Activated naive CD8-positive, alpha-beta T cell treated with anti-CD3 and anti-CD28 coated beads for 36 hours (primary cell): ENCODE data around the gene PDE3B. TPM values are rescaled to one million over a fixed set of nuclear protein-coding genes. Genes with fewer than 3 reads are reported as not detected.
A peak's percentile ranks its signal among the peaks of the same experiment; 100 is the strongest.
"Not testable (repeated sequence)": the region's sequence is repeated elsewhere in the genome, so short reads cannot be mapped to it uniquely, and the experiment has no call there.

Experiments used
- DNase-seq: peaks from one replicate; pipeline ENCODE4 v3.0.0; 2021
- H3K27ac Mint-ChIP-seq: one replicate; pipeline ENCODE4 v1.8.0; 2022; ENCODE audit warnings: mild to moderate bottlenecking, moderate library complexity, mixed read lengths
- H3K27me3 Mint-ChIP-seq: one replicate; pipeline ENCODE4 v1.8.0; 2022; ENCODE audit warnings: mild to moderate bottlenecking, mixed read lengths
- H3K36me3 Mint-ChIP-seq: one replicate; pipeline ENCODE4 v1.8.0; 2021; ENCODE audit warnings: mild to moderate bottlenecking, mixed read lengths
- H3K4me1 Mint-ChIP-seq: one replicate; pipeline ENCODE4 v1.8.0; 2021; ENCODE audit warnings: mixed read lengths
- H3K4me3 Mint-ChIP-seq: one replicate; pipeline ENCODE4 v1.8.0; 2022; ENCODE audit warnings: mild to moderate bottlenecking, moderate library complexity, mixed read lengths
- H3K9me3 Mint-ChIP-seq: one replicate; pipeline ENCODE4 v1.8.0; 2022; ENCODE audit warnings: mixed read lengths
- total RNA-seq, 2 experiments: library from RNA; stranded (reverse); gene quantifications; one replicate each; pipeline ENCODE4 v1.2.3, GENCODE V29; 2021

The PDE3B gene
- total RNA-seq, 2 experiments from 2014 or later: 44.4 to 46.5 TPM

DNA sequence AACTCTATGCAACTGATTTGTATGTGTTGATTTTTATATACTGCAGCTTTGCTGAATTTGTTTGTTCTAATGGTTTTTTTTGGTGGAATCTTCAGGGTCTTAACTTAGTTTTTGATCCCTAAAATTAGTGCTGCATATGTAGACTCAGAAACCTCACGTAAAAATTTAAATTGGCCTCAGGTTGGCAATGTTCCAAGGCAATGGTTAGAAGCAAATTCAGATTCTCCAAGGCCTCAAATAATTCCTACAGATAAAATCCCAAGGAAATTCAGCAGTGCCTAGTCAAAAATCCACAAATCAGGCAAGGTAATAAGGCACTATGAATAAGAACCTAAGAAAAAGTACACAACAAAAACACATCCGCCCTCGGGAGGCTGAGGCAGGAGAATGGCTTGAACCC is 9.5 kb downstream of the PDE3B start:
- no peak overlapping the region for H3K4me3 Mint-ChIP-seq

DNA sequence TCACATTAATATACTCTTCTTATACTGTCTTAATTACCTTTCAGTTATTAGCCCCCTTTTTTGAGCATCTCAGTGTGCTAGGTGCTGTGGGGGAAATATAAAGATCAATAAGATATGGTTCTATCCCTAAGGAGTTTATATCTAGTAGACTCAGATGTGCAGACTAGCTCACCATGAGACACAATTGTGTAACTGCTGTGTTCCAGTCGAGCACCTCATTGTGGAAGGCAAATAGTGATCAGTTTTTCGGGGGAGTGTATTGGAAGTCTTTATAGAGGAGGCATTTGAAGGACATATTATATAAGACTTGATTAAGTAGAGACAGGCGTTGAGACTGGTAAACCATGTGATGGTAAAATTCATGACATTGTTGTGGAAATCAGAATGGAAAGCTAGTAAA is 11.8 kb downstream of the PDE3B start:
- H3K27me3 Mint-ChIP-seq: no peaks in the 10 kb centered on the region
- H3K27ac Mint-ChIP-seq: peak overlapping the region; percentile 26
- peaks cover 67% of the 10 kb centered on the region for H3K4me1 Mint-ChIP-seq
- DNase-seq: no peak
- H3K36me3 Mint-ChIP-seq: peaks cover 83% of the 10 kb centered on the region
- no peak overlapping the region for H3K4me3 Mint-ChIP-seq
- H3K9me3 Mint-ChIP-seq: peaks cover 4% of the 10 kb centered on the region

More for the DNA sequence above, 9.5 kb downstream of the PDE3B start:
- no peaks in the 10 kb centered on the region for H3K27me3 Mint-ChIP-seq
- H3K27ac Mint-ChIP-seq: no peak overlapping the region
- H3K36me3 Mint-ChIP-seq: peaks cover 82% of the 10 kb centered on the region
- no peak for DNase-seq
- peaks cover 76% of the 10 kb centered on the region for H3K4me1 Mint-ChIP-seq
- H3K9me3 Mint-ChIP-seq: peaks cover 9% of the 10 kb centered on the region

DNA sequence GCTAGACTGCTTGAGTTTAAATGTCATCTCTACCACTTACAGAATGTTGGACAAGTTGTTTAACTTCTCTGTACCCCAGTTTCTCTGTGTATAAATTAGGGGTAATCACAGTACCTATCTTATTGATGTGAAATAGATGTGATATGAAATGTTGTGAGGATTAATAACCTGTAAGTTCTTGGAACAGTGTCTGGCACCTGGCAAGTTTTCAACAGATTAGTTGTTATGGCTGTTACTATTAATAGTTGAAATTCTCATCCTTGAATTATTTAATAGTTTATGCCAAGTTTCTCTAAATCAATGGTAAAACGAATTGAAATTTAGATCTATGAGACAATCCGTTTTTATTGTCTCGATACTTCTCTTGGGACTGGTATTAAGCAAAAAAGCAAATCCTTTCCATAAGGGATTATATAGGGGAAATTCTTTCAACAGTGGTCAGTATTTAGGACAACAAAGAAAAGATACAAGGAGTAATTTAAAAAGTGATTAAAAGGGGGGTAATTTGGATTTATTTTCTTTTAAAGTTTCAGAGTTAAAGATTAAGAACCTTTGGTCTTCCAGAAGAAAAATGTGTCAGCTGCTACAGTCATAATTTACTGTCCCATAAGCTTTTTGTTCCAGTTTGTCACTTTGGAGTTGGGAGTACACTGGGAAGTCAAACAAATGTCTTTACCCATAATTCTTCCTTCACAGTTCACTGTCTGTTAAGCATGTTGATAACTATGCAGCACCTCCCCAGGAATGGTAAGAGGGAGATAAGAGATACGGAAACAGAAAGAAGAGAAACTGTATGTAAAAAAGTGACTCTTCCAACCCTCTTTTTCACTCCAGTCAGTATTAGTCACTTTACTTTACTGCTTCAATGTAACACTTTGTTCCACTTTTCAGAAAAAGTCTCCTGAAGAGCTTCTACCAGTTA is 13.2 kb downstream of the PDE3B start:
- peaks cover 56% of the 10 kb centered on the region for H3K4me1 Mint-ChIP-seq
- peak overlapping the region; percentile 58 for H3K27ac Mint-ChIP-seq
- peak overlapping the region; percentile 16 for H3K4me3 Mint-ChIP-seq
- peaks cover 8% of the 10 kb centered on the region for H3K9me3 Mint-ChIP-seq
- peaks cover 82% of the 10 kb centered on the region for H3K36me3 Mint-ChIP-seq
- no peak for DNase-seq
- H3K27me3 Mint-ChIP-seq: no peaks in the 10 kb centered on the region

- Mint-ChIP-seq H3K27ac (no peak overlapping the region), H3K4me1 (peaks cover 47% of the 10 kb centered on the region), H3K9me3 (peaks cover 11% of the 10 kb centered on the region), H3K36me3 (peaks cover 82% of the 10 kb centered on the region), H3K27me3 (no peaks in the 10 kb centered on the region), H3K4me3 (no peak overlapping the region)
- DNase-seq: no peak
These were observed 14.2 kb downstream of the PDE3B start for GRCh38 chr11:14657841-14658240.

DNA sequence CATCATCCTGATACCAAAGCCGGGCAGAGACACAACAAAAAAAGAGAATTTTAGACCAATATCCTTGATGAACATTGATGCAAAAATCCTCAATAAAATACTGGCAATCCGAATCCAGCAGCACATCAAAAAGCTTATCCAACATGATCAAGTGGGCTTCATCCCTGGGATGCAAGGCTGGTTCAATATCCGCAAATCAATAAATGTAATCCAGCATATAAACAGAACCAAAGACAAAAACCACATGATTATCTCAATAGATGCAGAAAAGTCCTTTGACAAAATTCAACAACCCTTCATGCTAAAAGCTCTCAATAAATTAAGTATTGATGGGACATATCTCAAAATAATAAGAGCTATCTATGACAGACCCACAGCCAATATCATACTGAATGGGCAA is 21.3 kb downstream of the PDE3B start:
- peaks cover 56% of the 10 kb centered on the region for H3K36me3 Mint-ChIP-seq
- H3K27me3 Mint-ChIP-seq, H3K4me3 Mint-ChIP-seq, DNase-seq, H3K27ac Mint-ChIP-seq: not testable (repeated sequence)
- peaks cover 27% of the 10 kb centered on the region for H3K9me3 Mint-ChIP-seq
- H3K4me1 Mint-ChIP-seq: peaks cover 15% of the 10 kb centered on the region

- not testable (repeated sequence) for H3K27me3 Mint-ChIP-seq, H3K27ac Mint-ChIP-seq, DNase-seq, H3K4me3 Mint-ChIP-seq
- H3K4me1 Mint-ChIP-seq: peaks cover 29% of the 10 kb centered on the region
- H3K36me3 Mint-ChIP-seq: peaks cover 54% of the 10 kb centered on the region
- H3K9me3 Mint-ChIP-seq: peaks cover 21% of the 10 kb centered on the region
These were observed 23.7 kb downstream of the PDE3B start for GRCh38 chr11:14667329-14667728.

DNA sequence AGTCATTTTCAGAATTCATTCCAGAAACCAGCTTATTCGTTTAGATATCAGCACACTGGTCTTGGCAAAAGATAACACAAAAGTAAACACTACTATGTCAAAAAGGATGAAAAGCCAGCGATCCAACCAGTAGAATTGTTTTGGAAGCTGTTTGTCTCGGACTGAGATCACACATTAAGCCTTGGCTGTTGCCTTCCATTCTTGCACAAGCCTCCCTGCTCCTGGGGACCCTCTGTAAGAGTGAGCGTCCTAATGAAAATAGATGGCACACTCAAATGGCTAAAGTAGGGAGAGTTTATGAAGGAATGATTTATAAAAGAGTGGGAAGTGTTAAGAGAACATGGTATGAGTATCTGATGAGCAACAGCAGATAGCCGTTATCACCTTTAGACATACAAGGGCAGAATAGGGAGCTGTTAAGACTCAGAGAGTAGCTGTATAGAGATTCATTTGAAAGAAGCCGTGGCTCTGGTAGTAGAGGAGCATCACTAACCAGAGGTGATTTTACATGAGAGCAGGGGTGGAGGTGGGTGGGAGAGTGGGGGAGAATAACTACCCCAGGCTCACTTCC is 25.2 kb downstream of the PDE3B start:
- H3K36me3 Mint-ChIP-seq: peaks cover 61% of the 10 kb centered on the region

GRCh38 chr11:14669499-14669898 is 25.9 kb downstream of the PDE3B start:
- peaks cover 45% of the 10 kb centered on the region for H3K4me1 Mint-ChIP-seq
- H3K9me3 Mint-ChIP-seq: peaks cover 16% of the 10 kb centered on the region
- H3K27me3 Mint-ChIP-seq: no peaks in the 10 kb centered on the region
- peaks cover 61% of the 10 kb centered on the region for H3K36me3 Mint-ChIP-seq
- no peak for DNase-seq
- no peak overlapping the region for H3K4me3 Mint-ChIP-seq
- peak overlapping the region; percentile 42 for H3K27ac Mint-ChIP-seq

More for the DNA sequence above, 25.2 kb downstream of the PDE3B start:
- H3K27ac Mint-ChIP-seq: peak overlapping the region; percentile 12
- no peak overlapping the region for H3K4me3 Mint-ChIP-seq
- H3K4me1 Mint-ChIP-seq: peaks cover 39% of the 10 kb centered on the region
- peaks cover 17% of the 10 kb centered on the region for H3K9me3 Mint-ChIP-seq
- no peaks in the 10 kb centered on the region for H3K27me3 Mint-ChIP-seq
- no peak for DNase-seq

DNA sequence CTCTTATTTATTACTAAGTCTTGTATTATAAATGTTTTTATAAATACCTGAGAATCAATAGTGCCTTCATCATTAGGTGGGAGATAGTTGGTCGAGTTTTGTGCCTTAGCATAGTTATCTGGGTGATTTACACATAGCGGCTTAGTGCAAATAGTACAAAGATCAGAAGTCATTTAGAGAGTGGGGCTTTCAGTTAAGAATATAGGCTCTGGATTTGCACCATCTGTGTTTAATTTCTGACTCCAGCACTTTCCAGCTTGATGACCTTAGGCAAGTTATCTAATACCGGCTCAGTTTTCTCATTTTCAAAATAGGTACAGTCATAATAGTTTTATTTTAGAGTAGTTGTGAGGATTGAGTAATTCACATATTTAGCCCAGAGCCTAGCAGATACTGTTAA is 26.4 kb downstream of the PDE3B start:
- Mint-ChIP-seq H3K9me3 (peaks cover 16% of the 10 kb centered on the region), H3K4me3 (no peak overlapping the region), H3K27ac (peak overlapping the region; percentile 44), H3K27me3 (no peaks in the 10 kb centered on the region), H3K4me1 (peaks cover 46% of the 10 kb centered on the region), H3K36me3 (peaks cover 62% of the 10 kb centered on the region)
- DNase-seq: no peak

- DNase-seq: no peak
- Mint-ChIP-seq H3K27ac (peak overlapping the region; percentile 80), H3K27me3 (no peaks in the 10 kb centered on the region), H3K9me3 (peaks cover 12% of the 10 kb centered on the region), H3K4me1 (peaks cover 48% of the 10 kb centered on the region), H3K4me3 (no peak overlapping the region), H3K36me3 (peaks cover 73% of the 10 kb centered on the region)
These were observed 29.0 kb downstream of the PDE3B start for GRCh38 chr11:14672635-14673034.

- Mint-ChIP-seq H3K27ac (peak overlapping the region; percentile 78), H3K4me1 (peaks cover 47% of the 10 kb centered on the region), H3K27me3 (no peaks in the 10 kb centered on the region), H3K4me3 (no peak overlapping the region), H3K9me3 (peaks cover 13% of the 10 kb centered on the region), H3K36me3 (peaks cover 77% of the 10 kb centered on the region)
- no peak for DNase-seq
These were observed 29.8 kb downstream of the PDE3B start for GRCh38 chr11:14673421-14673820.

DNA sequence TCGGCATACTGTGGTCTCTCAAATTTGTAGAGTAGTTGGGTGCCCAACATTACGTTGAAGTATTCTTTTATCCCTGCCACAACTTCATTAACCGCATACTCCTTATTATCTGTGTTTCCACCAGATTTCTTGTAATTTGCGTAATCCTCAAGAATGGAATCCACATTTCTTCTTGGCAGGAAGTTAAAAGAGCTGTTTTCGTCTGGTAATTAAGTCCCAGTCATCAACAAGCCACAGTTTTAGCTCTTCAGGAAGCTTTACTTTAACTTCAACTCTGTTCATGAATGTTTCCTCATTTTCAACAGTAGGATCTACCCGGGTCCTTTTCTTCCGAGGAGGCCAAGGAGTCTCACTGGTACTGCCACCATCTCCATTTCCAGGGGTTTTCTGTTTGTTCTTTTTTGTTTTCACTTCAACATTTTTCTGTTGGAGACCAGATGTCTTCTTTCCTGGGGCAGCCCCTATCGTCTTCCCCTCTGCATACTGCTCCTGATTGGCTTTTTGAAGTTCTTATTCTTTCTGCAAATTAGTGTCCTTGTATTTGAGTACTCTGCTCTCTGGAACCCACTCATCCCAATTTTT is 30.3 kb downstream of the PDE3B start:
- Mint-ChIP-seq H3K27me3 (no peaks in the 10 kb centered on the region), H3K36me3 (peaks cover 76% of the 10 kb centered on the region), H3K27ac (peak overlapping the region; percentile 78), H3K4me3 (no peak overlapping the region), H3K9me3 (peaks cover 15% of the 10 kb centered on the region), H3K4me1 (peaks cover 43% of the 10 kb centered on the region)
- DNase-seq: no peak

GRCh38 chr11:14676068-14676467 is 32.5 kb downstream of the PDE3B start:
- Mint-ChIP-seq H3K36me3 (peaks cover 83% of the 10 kb centered on the region), H3K4me3 (no peak overlapping the region), H3K4me1 (peaks cover 45% of the 10 kb centered on the region), H3K27ac (peak overlapping the region; percentile 34), H3K27me3 (no peaks in the 10 kb centered on the region), H3K9me3 (peaks cover 27% of the 10 kb centered on the region)
- DNase-seq: no peak

DNA sequence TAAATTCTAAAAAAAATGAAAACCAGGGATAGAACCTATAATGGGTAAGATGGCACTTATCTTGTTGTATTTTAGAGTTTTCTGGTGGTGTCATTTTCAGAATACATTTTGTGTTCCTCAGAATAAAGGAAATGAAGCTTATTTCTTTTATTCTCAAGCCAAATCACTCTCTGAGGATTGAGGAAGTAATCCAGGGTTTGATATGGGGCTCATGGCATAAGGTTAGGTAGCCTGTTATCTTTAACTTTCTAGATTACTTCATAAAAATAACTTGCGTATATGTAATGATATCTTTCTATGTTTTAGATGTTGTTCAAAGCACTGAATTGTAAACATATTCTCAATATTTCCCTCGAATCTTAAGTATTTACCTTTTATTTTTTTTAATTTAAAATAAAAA is 33.5 kb downstream of the PDE3B start:
- Mint-ChIP-seq H3K27me3 (no peaks in the 10 kb centered on the region), H3K4me1 (peaks cover 47% of the 10 kb centered on the region), H3K27ac (no peak overlapping the region), H3K4me3 (no peak overlapping the region), H3K9me3 (peaks cover 30% of the 10 kb centered on the region), H3K36me3 (peaks cover 84% of the 10 kb centered on the region)
- no peak for DNase-seq

GRCh38 chr11:14678350-14678749 is 34.7 kb downstream of the PDE3B start:
- H3K27me3 Mint-ChIP-seq: no peaks in the 10 kb centered on the region
- no peak overlapping the region for H3K4me3 Mint-ChIP-seq
- H3K4me1 Mint-ChIP-seq: peaks cover 42% of the 10 kb centered on the region
- DNase-seq: no peak
- peaks cover 78% of the 10 kb centered on the region for H3K36me3 Mint-ChIP-seq
- no peak overlapping the region for H3K27ac Mint-ChIP-seq
- H3K9me3 Mint-ChIP-seq: peaks cover 28% of the 10 kb centered on the region
